ENCODE measurements around the gene UBAP1.
A peak's percentile ranks its signal among the peaks of the same experiment; 100 is the strongest.
"Not testable (repeated sequence)": the region's sequence is repeated elsewhere in the genome, so short reads cannot be mapped to it uniquely, and the experiment has no call there.

The UBAP1 gene

DNA sequence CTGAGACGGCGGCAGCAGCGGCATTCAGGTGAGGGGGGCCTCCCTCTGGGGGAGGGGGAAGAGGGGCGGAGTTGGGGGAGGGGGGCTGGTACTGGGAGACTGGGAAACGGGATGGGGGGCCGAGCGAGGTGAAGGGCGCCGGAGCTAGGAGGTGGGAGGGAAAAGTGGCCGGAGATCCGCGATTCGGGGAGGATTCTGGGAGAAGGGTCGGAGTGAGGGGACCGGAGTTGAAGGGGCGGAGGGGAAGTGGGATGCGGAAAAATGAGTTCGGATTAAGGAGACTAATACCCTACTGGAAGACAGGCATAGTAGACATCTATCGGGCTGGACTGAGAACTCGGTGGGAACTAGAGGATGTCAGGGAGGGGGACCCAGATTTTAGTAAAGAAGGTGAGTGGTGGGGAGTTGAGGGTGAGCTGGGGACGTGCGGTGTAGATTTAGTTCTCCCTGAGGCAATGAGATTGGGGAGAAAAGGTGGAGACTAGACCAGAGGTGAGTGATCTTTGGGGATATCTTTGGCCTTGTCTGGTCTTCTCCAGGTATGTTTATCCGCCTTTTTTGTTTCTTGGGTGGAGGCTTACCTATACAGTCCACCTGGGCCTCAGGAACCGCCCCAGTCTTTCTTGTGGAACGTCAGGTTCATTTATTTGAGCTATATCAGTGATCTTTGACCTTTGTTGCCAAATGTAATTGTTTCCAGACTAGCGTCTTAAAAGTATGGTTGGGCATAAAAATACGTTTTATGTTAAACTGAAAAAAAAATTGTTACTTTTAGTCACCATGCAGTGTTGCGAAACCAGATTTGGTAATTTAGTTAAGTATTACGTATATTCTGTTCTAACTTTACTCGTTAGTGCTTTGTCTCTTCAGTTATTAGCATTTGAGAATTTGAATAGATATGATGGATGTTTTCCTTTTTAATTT is 632 bp downstream of the UBAP1 start:
- peak; percentile 31 for DNase-seq (ENCODE audit: low spot score)

- peak; percentile 98 for DNase-seq (ENCODE audit: low spot score)
Observed at GRCh38 chr9:34185778-34186551, 7.1 kb downstream of the UBAP1 start.

DNA sequence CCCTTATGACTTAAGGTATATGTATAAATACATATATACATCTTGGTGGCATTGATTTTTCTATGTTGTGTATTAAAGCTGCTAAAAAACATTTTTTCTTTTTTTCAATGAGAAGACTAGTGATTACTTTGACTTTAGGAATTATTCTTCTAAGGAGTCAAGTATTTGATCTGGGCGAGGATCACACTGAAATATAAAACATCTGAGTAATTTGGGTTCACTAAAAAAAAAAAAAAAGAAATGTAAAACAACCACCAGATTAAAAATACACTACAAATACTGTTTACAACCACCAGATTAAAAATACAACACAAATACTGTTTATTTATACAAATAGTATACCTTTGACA is 9.0 kb downstream of the UBAP1 start:
- DNase-seq (ENCODE audit: low spot score), result no peak

DNA sequence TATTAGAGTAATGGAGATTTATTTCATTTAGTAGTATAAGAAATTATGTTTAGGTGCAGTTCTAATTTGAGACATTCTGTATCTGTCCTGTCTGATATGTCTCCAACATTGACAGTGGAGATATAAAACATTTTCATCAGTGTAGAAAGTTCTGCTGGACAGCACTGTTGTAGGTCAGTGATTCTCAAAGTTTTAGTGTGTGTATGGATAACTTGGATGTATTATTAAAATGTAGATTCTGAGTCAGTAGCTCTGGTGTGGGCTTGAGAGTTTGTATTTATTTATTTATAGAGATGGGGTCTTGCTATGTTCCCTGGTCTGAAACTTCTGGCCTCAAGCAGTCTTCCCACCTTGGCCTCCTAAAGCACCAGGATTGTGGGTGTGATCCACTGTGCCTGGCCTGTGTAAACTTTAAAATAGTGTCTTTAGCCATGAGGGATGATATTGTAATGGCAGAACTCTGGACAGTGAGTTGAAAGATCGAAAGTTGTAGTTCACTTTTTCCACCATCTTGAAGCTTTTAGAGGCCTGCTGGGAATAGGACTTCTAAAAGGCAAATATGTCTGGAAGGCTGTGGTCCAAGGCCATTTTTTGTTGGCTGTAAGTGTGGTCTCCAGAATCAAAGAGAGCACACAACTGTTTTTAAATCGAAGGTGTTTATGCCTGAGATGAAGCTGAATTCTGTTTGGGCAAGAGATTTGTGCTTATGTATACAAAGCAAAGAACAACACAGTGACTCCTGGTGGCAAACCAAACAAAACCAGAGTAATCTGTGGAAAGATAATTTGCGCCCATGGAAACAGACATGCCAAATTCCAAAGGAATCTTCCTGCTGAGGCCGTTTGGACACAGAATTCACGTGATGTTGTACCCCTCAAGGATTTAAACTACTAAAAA is 12.4 kb downstream of the UBAP1 start:
- peak; percentile 20 for DNase-seq (ENCODE audit: low spot score)

DNA sequence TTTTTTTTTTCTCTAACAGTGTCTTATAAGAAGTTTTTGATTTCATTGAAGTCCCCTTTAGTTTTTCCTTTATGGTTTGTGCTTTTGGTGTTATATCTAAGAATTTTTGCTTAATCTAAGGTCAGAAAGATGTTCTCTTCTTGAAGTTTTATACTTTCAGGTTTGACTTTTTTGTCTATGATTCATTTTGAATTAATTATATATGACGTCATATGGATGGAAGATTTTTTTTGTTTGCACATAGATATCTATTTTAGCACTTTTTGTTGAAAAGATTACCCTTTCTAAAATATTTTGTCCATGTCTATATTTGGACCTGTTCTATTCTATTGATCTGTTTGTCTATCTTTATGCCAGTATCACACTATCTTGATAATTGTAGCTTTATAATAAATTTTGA is 16.3 kb downstream of the UBAP1 start:
- no peak for DNase-seq (ENCODE audit: low spot score)

DNA sequence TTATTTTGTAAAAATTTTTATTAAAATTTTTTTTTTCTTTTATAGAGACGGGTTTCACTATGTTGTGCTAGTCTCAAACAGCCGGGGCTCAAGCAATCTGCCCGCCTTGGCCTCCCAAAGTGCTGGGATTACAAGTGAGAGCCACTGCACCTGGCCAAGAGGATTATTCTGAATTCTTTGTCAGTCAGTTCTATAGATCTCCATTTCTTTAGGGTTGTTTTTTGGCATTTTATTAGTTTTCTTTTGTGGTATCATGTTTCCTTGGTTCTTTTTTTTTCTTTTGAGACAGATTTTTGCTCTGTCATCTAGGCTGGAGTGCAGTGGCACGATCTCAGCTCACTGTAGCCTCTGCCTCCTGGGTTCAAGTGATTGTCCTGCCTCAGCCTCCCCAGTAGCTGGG is 18.4 kb downstream of the UBAP1 start:
- not testable (repeated sequence) for DNase-seq (ENCODE audit: low spot score)

DNA sequence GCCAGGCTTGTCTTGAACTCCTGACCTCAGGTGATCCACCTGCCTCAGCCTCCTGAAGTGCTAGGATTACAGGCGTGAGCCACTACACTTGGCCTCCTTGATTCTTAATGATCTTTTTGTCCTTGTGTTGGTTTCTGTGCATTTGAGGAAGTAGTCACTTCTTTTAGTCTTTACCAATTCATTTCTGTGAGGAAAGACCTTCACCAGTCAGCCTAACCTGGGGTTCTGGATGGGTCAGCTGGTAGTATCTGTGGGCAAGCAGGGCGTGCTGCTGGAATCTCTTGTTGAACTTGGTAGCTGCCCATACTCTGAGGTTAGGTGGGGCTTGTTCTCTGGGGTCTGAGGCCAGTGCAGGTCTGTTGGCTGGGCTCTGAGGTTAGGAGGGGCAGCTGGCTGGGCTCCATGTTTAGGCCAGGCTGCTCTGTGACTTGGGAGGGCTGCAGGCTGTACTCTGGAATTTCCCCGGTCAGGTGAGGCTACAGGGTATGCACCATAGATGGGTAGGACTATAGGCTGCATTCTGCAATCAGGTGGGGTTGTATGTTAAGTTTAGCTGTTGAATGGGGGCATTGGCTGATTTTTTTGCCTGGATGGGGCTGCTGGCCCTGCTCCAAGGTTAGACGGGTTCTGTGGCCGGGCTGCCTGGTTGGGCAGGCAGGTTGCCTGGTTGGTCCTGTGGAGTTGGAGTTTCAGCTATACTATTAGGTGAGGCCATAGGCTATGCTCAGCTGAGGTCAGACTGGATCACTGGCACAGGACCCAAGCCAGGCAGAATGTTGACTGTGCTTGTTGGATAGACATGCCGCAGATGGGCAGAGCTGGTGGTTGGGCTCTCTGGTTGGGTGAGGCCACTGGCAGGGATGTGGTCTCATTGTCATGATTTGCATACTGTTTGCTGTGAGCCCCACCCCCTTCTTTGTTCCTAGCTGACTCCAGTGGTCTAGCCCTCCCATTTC is 19.2 kb downstream of the UBAP1 start:
- DNase-seq (ENCODE audit: low spot score), result peak; percentile 43

GRCh38 chr9:34200092-34200491 is 21.2 kb downstream of the UBAP1 start:
- no peak for DNase-seq (ENCODE audit: low spot score)

GRCh38 chr9:34203275-34203991 is 24.6 kb downstream of the UBAP1 start:
- no peak for DNase-seq (ENCODE audit: low spot score)

- no peak for DNase-seq (ENCODE audit: low spot score)
Observed at GRCh38 chr9:34203992-34204635, 25.3 kb downstream of the UBAP1 start.

DNA sequence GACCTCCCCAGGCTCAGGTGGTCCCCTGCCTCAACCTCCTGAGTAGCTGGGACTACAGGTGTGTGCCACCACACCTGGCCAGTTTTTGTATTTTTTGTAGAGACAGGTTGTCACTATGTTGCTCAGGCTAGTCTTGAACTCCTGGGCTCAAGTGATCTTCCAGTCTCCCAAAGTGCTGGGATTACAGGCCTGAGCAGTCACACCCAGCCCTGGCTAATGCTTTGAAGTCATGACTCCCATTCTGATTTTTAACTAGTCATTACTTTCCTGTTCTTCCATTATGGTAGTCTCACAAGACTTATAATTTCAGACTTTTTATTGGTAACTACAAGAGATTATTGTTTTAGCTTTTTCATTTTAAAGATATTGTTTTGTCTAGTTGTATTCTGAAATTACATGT is 26.3 kb downstream of the UBAP1 start:
- no peak for DNase-seq (ENCODE audit: low spot score)

- DNase-seq (ENCODE audit: low spot score), result no peak
Observed at GRCh38 chr9:34206561-34206960, 27.7 kb downstream of the UBAP1 start.

DNA sequence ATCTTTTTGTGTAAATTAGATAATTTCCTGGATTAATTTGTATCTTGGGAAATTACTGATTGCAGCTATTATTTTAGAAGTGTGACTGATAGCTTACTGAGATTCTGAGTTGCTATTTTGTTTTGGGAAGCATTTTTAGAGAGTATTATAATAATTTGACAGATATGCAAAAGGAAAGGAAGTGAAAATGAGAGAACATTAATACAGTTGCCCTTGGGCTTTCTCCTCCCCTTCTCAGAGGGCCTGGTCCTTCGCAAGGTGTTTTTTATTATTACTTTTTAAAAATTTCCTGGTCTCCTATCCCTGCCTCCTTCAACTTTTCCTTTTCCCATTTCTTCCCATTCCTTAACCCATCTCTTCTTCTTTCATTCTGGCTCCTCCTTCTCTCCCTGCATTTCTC is 32.6 kb downstream of the UBAP1 start:
- no peak for DNase-seq (ENCODE audit: low spot score)

GRCh38 chr9:34214354-34215000 is 35.6 kb downstream of the UBAP1 start:
- not testable (repeated sequence) for DNase-seq (ENCODE audit: low spot score)

DNA sequence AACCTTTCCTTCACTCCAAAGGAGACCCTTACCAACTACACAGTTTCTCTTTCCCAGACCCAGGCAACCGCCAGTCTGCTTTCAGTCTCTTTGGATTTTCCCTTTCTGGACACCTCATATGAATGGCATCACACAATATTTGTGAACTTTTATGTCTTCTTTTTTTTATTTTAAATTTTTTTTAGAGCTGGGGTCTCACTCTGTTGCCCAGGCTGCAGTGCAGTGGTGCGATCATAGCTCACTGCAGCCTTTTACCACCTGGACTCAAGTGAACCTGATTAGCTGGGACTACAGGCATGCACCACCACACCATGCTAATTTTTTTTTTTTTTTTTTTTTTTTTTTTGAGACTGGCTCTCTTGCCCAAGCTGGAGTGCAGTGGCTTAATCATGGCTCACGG is 37.5 kb downstream of the UBAP1 start:
- DNase-seq (ENCODE audit: low spot score), result no peak

DNA sequence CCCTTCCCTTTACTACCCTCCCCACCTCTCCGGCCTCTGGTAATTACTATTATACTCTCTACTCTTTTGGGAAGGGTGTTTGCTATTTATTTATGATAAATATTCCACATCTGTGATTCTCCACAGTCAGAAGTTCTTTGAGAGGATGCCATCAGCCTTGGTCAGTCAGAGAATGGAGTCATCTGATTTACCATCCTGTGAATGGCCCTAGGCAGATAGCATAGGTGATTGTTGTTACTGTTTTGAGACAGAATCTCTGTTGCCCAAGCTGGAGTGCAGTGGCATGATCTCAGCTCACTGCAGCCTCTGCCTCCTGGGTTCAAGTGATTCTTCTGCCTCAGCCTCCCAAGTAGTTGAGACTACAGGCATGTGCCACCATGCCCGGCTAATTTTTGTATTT is 38.2 kb downstream of the UBAP1 start:
- DNase-seq (ENCODE audit: low spot score), result not testable (repeated sequence)

- DNase-seq (ENCODE audit: low spot score), result no peak
Observed at GRCh38 chr9:34218446-34218845, 39.6 kb downstream of the UBAP1 start.

DNA sequence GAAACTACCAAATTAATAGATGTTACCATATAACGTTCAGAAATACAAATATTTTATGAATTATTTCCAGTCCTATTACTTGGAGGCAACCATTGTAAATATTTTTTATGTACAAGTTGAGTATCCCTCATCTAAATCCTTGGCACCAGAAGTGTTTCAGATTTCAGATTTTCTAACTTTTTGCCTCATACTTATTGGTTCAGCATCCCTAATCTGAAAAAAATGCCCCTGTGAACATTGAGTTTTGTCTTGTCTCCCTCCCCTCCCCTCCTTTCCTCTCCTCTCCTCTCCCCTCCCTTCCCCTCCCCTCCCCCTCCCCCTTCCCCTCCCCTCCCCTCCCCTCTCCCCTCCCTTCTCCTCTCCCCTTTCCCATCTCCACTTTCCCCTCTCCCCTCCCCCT is 40.6 kb downstream of the UBAP1 start:
- no peak for DNase-seq (ENCODE audit: low spot score)

DNA sequence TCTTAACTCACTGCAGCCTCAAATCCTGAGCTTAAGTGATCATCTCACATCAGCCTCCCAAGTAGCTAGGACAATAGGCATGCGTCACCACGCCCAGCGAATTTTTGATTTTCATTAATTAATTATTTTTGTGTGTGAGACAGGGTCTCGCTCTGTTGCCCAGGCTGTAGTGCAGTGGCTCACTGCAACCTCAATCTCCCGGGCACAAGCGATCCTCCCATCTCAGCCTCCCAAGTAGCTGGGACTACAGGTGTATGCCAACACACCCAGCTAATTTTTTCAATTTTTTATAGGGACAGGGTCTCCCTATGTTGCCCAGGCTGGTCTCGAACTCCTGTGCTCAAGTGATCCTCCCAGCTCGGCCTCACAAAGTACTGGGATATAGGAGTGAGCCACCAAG is 41.4 kb downstream of the UBAP1 start:
- no peak for DNase-seq (ENCODE audit: low spot score)
